Ureter (tissue), 1 donor: Measurements from ENCODE around the gene ZNF282. TPM values are rescaled to one million over a fixed set of nuclear protein-coding genes. Genes with fewer than 3 reads are reported as not detected.
A peak's percentile ranks its signal among the peaks of the same experiment; 100 is the strongest.
"Not testable (repeated sequence)": the region's sequence is repeated elsewhere in the genome, so short reads cannot be mapped to it uniquely, and the experiment has no call there.

Experiments
- DNase-seq: peaks from one replicate; pipeline ENCODE4 v3.0.0-alpha.2; 2020; ENCODE audit warnings: low spot score
- total RNA-seq: library from RNA; stranded (reverse); gene quantifications from one replicate; pipeline ENCODE4 v1.2.4, GENCODE V29; 2023
- donor health status: DM: yes; HTN: yes; CAD: no.

ZNF282 gene
- total RNA-seq, 1 donor from 2014 or later, result 46.6 TPM

- no peak for DNase-seq
These were observed 29.0 kb downstream of the ZNF282 start for GRCh38 chr7:149224352-149224751.

DNA sequence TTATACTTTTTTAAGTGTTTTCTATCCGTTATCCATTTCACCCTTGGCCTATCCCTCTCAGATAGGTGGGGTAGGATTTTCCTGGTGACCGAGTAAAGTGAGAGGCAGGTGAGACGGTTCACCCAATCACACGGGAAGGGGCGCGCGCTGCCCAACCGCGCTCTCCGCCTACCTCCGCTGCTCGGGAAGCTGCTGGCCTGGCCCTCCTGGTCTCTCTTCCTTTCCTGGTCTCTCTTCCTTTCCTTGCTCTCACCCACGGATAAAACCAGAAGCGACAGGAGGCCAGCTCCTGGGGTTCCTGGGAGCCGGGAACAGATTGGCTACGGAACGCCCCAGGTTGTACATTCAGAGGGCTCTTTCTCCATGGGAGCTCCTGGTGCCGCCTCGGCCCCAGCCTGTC, 29.8 kb downstream of the ZNF282 start:
- no peak for DNase-seq

DNA sequence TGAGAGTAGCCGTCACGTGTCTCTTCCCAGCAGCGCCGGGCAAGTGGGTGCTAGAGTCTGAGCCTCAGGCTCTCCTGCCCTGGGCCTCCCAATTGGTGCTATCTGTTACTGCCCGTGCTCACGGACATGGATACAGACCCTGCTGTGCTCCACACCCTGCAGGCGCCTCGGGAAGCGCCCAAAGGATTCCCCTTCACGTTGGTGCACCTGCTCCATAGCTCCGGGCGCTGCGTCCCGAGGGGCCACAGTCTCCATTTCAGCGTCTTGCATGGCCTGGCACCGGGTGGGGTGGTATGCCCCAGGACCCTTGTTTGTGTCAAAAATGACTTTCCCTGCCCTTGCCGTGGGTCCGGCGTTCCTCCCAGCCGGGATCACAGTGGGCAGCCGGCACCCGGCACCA, 30.3 kb downstream of the ZNF282 start:
- DNase-seq, result no peak

GRCh38 chr7:149226366-149226765, 31.0 kb downstream of the ZNF282 start:
- not testable (repeated sequence) for DNase-seq

DNA sequence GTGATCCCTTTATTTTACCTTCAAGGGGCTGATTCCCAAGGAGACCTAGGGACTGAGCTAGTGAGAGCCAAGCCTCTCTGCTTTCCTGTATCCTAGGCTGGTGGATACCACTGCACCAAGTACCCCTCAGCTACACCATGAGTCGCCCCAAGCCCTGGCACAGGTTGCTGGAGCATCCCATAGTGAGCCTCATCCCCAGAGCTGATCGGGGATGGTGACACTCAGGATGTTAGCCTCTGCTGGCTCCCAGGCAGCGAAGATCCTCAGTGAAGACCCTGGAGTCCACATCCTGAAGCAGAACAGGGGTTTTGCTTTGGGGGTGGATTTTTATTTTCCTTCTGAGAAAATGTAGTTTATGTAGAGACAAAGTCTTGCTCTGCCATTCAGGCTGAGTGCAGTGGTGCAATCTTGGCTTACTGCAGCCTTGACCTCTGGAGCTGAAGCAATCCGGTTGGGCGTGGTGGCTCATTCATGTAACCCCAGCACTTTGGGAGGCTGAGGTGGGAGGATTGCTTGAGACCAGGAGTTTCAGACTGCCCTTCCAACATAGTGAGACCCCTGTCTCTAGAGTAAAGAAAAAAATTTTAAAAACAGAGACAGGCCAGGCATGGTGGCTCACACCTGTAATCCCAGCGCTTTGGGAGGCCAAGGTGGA, 31.6 kb downstream of the ZNF282 start:
- no peak for DNase-seq

DNA sequence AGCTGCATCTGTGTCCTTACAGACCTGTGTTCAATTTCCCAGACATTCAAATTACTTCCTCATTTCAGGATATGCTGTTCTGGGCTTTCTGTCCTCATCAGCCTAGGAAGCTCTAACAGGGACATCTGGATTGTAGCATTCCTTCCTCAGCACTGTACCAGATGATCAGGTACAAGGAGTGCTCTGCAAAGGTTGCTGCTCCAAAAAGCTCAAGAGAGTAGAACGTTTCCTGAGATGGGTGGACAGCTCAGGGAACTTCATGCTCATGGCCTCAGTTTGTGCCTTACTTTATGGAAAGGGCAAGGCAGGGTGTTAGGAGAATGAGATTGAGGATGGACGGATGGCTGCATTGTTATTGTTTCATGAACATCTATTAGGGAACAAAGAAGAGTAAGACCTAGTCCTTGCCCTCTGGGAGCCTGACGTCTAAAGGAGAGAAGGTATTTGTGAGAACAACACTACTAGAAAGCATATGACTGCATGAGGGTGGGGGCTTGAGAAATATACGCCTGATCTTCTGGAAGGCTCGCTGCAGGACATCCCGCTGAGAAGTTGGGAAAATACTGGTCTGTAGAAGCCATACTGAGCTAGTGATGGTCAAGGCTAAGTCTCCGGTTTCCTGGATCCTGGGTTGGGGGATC, 33.6 kb downstream of the ZNF282 start:
- no peak for DNase-seq

DNA sequence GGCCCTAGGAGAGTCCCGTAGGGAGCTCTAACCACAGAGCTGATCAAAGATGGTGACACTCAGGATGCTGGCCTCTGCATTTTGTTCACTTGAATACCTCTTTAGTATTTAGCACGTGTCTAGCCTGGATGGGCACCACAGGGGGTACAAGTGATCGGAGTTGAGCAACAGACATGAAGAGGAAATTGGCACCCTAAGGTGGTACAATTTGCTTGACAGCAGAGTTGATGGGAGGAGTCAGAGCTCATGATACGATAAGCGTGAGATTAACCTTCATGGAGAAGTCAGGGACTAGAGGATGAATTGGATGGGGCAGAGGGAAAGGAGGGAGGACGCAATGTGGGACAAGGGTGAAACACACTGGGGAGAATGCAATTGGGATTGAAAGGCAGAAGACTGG, 34.2 kb downstream of the ZNF282 start:
- DNase-seq, result no peak

DNA sequence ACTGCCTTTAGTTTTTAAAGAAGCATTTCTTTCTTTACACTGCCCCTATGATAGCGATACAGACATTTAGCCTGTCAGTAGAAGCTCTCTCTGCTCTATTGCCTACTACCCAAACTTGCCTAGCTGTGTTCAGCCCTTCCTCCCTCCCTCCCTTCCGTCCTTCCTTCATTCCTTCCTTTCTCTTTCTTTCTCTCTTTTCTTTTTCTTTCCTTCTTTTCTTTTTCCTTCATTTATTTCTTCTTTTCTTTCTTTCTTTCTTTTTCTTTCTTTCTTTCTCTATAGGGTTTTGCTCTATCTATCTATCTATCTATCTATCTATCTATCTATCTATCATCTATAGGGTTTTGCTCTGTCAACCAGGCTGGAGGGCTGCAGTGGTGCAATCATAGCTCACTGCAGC, 37.0 kb downstream of the ZNF282 start:
- no peak for DNase-seq

GRCh38 chr7:149233655-149234204, 38.4 kb downstream of the ZNF282 start:
- not testable (repeated sequence) for DNase-seq

- DNase-seq, result no peak
These were observed 42.2 kb downstream of the ZNF282 start for GRCh38 chr7:149237502-149237901.

DNA sequence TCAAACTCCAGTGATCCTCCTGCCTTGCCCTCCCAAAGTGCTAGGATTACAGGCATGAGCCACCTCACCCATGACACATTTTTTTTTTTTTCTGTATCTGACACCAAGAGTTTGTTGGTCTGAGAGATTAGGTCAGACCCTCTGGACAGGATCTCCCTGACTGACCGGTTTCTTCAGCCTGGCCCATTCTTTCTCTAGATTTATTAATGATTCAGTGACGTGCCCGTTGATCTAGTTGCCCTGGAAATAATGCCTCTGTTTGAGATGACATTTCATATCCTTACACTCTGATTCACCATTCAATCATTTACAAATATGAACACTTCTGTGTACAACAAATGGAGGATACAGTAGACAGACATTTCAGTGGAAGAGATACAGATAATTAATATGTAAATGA, 42.7 kb downstream of the ZNF282 start:
- DNase-seq, result peak; percentile 64

- peak; percentile 91 for DNase-seq
These were observed 44.2 kb downstream of the ZNF282 start, which contains the start of gene ZNF212 for GRCh38 chr7:149239345-149240143. Gene ZNF212 (plus strand): TSS chr7:149239651. CDS start chr7:149239779, 128 bp downstream.

GRCh38 chr7:149240637-149241036, 45.3 kb downstream of the ZNF282 start:
- DNase-seq, result no peak

DNA sequence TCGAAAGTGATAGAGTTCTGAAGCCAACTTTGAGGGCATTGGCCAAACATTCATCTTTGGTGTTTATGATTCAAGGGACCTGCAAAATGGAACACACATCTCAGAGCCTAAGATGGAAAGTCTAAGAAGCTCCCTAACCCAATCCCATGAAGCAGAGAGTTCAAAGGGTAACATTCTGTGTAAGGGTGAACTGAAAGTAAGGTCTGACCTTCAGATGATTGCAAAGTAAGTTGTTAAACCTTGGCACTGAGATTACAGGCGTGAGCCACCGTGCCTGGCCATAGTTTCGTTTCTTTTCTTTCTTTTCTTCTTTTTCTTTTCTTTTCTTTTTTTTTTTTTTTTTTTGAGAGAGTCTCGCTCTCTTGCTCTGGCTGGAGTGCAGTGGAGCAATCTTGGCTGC, 46.4 kb downstream of the ZNF282 start:
- no peak for DNase-seq

GRCh38 chr7:149245244-149245643, 49.9 kb downstream of the ZNF282 start:
- no peak for DNase-seq

- DNase-seq, result no peak
These were observed 50.4 kb downstream of the ZNF282 start for GRCh38 chr7:149245744-149246143.

DNA sequence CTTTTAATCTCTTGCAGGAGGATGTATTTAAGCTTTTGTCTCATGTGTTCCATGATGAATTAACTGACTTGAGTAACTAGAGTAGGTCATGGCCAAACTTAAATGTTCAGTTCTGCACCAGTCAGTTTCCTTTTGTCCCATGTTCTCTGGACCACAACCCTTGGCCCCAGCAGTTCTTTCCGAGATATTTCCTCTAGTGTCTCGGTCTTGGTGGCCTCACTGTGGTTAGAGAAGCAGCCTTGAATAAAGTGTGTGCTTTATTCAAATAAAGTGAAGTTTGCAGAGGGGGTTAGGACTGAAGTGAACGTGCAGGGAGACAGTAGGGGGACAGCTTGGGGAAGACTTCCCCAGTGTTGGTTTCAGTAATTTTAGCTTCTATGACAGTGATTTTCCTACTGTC, 53.4 kb downstream of the ZNF282 start:
- DNase-seq, result no peak

DNA sequence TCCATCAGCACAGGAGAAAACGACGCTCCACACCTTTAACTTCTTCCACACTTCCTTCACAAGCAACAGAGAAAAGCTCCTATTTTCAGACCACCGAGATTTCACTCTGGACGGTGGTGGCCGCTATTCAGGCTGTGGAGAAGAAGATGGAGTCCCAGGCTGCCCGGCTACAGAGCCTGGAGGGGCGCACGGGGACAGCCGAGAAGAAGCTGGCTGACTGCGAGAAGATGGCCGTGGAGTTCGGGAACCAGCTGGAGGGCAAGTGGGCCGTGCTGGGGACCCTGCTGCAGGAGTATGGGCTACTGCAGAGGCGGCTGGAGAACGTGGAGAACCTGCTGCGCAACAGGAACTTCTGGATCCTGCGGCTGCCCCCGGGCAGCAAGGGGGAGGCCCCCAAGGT, 54.8 kb downstream of the ZNF282 start:
- DNase-seq, result not testable (repeated sequence)

- DNase-seq, result not testable (repeated sequence)
These were observed 56.2 kb downstream of the ZNF282 start for GRCh38 chr7:149251518-149251917.

DNA sequence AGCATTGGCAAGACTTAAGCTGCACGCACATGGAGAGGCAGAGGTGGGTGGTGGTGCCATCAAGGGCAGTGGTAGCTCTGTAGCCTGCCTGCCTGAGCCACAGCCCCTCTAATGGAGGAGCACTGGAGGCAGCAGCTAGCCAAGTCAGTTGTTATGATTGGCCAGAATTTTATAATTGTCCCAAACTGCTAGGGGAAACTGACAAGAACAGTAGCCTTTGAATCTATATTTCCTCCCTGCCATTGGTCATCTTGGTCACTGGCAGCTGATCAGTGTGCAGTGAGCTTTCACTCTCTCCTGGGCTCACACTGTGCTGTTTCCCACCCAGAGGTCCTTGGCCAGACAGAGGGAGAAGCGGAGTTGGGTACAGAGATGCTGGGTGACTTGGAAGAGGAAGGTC, 57.0 kb downstream of the ZNF282 start:
- no peak for DNase-seq

DNA sequence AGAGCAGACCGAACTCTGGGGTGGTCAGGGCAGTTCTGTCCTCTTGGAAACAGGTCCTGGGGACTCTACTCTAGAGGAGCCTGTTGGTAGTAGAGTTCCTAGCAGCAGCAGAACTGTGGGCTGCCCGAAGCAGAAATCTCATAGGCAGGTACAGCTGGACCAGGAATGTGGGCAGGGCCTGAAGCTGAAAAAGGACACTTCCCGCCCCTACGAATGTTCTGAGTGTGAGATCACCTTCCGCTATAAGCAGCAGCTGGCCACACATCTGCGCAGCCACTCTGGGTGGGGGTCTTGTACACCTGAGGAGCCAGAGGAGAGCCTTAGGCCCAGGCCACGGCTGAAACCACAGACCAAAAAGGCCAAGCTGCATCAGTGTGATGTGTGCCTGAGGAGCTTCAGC, 58.3 kb downstream of the ZNF282 start:
- DNase-seq, result no peak

- no peak for DNase-seq
These were observed 59.0 kb downstream of the ZNF282 start for GRCh38 chr7:149254181-149254858.
